Hepatocyte (in vitro differentiated cells): ENCODE results near the gene TMEM63A. TPM values are rescaled to one million over a fixed set of nuclear protein-coding genes. Genes with fewer than 3 reads are reported as not detected.

Source experiments
- DNase-seq: peaks from one replicate; pipeline ENCODE4 v3.0.0-alpha.2; 2016; ENCODE audit warnings: low spot score
- H2AFZ ChIP-seq: fragments of 200-600 bp; sonication (generic); 2 replicates; pipeline ENCODE4 v1.6.0; 2016; ENCODE audit warnings: antibody characterized with exemption, mild to moderate bottlenecking
- H3K27ac ChIP-seq: fragments of 200-600 bp; sonication (generic); 2 replicates; pipeline ENCODE4 v1.5.1; 2016; ENCODE audit warnings: mild to moderate bottlenecking
- H3K27me3 ChIP-seq: fragments of 200-600 bp; sonication (generic); 2 replicates; pipeline ENCODE4 v1.6.1; 2016
- H3K36me3 ChIP-seq: fragments of 200-600 bp; sonication (generic); replicated peaks from 2 replicates; pipeline ENCODE4 v1.5.1; 2016; ENCODE audit warnings: low read depth; ENCODE audit not compliant: insufficient read depth
- H3K4me1 ChIP-seq: fragments of 200-600 bp; sonication (generic); 2 replicates; pipeline ENCODE4 v1.5.1; 2016; ENCODE audit warnings: mild to moderate bottlenecking, moderate library complexity; ENCODE audit not compliant: insufficient read depth
- H3K4me2 ChIP-seq: fragments of 200-600 bp; sonication (generic); 2 replicates; pipeline ENCODE4 v1.6.0; 2016
- H3K4me3 ChIP-seq: fragments of 200-600 bp; sonication (generic); 2 replicates; pipeline ENCODE4 v1.5.1; 2016; ENCODE audit warnings: mild to moderate bottlenecking
- H3K79me2 ChIP-seq: fragments of 200-600 bp; sonication (generic); 2 replicates; pipeline ENCODE4 v1.6.0; 2017; ENCODE audit warnings: mild to moderate bottlenecking
- H3K9me2 ChIP-seq: fragments of 200-600 bp; sonication (generic); replicated peaks from 2 replicates; pipeline ENCODE4 v1.6.0; 2017; ENCODE audit warnings: mild to moderate bottlenecking; ENCODE audit not compliant: insufficient read depth
- H3K9me3 ChIP-seq: fragments of 200-600 bp; sonication (generic); 2 replicates; pipeline ENCODE4 v1.5.1; 2016; ENCODE audit warnings: low read depth, mild to moderate bottlenecking
- H4K20me1 ChIP-seq: fragments of 200-600 bp; sonication (generic); 2 replicates; pipeline ENCODE4 v1.6.0; 2016; ENCODE audit warnings: mild to moderate bottlenecking; ENCODE audit not compliant: insufficient read depth, poor library complexity, severe bottlenecking
- EZH2 ChIP-seq: fragments of 200-600 bp; sonication (generic); IDR thresholded peaks from 2 replicates; pipeline ENCODE4 v1.6.1; 2016; ENCODE audit warnings: antibody characterized with exemption, mild to moderate bottlenecking, borderline replicate concordance
- EZH2phosphoT487 ChIP-seq: fragments of 200-600 bp; sonication (generic); IDR thresholded peaks from one replicate; pipeline ENCODE4 v1.6.1; 2018; ENCODE audit warnings: antibody characterized with exemption, mild to moderate bottlenecking, low read depth, moderate library complexity; ENCODE audit not compliant: unreplicated experiment, severe bottlenecking
- WGBS: methylation state at CpG from one replicate; pipeline ENCODE4 v1.1.6; 2016; ENCODE audit warnings: low lambda C conversion rate; ENCODE audit errors: missing lambda C conversion rate; 5-methylcytosine and 5-hydroxymethylcytosine counted together
- polyA plus RNA-seq: library from polyadenylated mRNA; unstranded; fragments of >200 nt; fragmentation: Nextera tagmentation; extraction: Ambion mirVana; gene quantifications from 2 replicates; pipeline ENCODE4 v1.2.1, GENCODE V29; 2016
- total RNA-seq: library from RNA; depleted of rRNA; stranded (reverse); fragments of >200 nt; gene quantifications from 2 replicates; pipeline ENCODE4 v1.2.3, GENCODE V29; 2014
- TF ChIP-seq, protein P1 (sequence below): fragments of 200-600 bp; sonication (generic); IDR thresholded peaks from 2 replicates; pipeline ENCODE4 v1.5.1; 2016; ENCODE audit warnings: antibody characterized with exemption, mild to moderate bottlenecking; ENCODE audit not compliant: poor library complexity

The TMEM63A gene
- total and polyA plus RNA-seq, 2 experiments from 2014 or later, result 38.8 to 47.5 TPM

DNA sequence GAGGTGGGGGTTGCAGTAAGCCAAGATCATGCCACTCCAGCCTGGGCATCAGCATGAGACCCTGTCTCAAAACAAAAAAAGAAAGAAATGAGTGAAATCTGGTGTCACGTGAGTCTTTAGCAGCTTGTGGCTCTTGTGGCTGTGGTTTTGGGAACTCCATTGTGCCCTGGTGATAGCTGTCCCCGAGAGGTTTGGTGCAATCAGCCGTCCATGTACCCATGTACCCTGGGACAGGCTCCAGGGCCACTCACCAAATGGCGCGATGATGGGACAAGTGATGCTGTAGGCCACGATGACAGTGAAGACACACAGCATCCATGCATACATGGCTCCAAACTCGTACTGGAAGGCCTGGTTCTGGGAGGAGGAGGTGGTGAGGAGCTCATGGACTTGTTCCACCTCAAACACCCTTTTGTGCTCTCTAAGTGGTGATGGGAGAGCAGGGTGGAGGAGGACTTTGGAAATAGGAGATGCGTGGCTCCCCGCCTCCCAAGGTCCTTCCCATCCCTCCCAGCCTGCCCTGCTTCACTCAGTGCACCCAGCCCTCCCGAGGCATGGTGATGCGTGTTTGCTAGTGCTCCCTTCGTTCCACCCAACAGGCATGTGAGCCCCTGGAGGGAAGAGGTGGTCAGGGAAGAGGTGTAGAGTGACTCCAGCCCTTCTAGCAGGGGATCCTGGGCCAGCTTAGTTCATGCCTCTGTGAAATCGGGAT lies 29.6 kb downstream of the TMEM63A start:
- no peaks in the 10 kb centered on the region for H3K9me2 ChIP-seq
- TF ChIP-seq EZH2 (no peak), EZH2phosphoT487 (no peak)
- TF ChIP-seq, protein P1, sequence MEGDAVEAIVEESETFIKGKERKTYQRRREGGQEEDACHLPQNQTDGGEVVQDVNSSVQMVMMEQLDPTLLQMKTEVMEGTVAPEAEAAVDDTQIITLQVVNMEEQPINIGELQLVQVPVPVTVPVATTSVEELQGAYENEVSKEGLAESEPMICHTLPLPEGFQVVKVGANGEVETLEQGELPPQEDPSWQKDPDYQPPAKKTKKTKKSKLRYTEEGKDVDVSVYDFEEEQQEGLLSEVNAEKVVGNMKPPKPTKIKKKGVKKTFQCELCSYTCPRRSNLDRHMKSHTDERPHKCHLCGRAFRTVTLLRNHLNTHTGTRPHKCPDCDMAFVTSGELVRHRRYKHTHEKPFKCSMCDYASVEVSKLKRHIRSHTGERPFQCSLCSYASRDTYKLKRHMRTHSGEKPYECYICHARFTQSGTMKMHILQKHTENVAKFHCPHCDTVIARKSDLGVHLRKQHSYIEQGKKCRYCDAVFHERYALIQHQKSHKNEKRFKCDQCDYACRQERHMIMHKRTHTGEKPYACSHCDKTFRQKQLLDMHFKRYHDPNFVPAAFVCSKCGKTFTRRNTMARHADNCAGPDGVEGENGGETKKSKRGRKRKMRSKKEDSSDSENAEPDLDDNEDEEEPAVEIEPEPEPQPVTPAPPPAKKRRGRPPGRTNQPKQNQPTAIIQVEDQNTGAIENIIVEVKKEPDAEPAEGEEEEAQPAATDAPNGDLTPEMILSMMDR, result no peak
- H2AFZ ChIP-seq, result no peak overlapping the region
- no peaks in the 10 kb centered on the region for H3K79me2 ChIP-seq
- H3K4me2 ChIP-seq, result no peak overlapping the region
- no peaks in the 10 kb centered on the region for H4K20me1 ChIP-seq
- 97% methylated on average over 13 of the region's 13 CpGs for WGBS
- no peaks in the 10 kb centered on the region for H3K9me3 ChIP-seq
- no peak for DNase-seq
- no peaks in the 10 kb centered on the region for H3K4me1 ChIP-seq
- H3K27ac ChIP-seq, result no peak overlapping the region
- H3K36me3 ChIP-seq, result no peaks in the 10 kb centered on the region
- H3K27me3 ChIP-seq, result no peaks in the 10 kb centered on the region
- no peak overlapping the region for H3K4me3 ChIP-seq

DNA sequence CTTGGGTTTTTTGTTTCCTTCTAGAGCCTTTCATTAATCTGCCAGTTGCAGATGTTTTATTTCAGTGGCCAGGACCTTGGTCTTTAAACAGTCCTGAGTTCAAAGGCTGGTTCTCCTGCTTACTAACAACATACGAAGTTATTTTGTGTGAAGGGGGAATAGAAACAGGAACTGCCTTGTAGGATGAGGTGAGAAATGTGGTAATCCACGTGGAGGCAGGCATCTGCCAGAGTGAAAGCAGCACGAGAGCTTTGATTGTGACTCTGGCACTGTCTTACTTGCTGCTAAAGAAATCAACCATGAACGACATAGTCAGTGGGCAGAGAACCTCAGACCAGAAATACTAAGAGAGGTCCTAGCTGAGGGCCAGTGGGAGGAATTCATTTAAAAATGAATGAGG lies 30.4 kb downstream of the TMEM63A start:
- Histone ChIP-seq H3K79me2 (no peaks in the 10 kb centered on the region), H3K9me2 (no peaks in the 10 kb centered on the region), H2AFZ (no peak overlapping the region), H4K20me1 (no peaks in the 10 kb centered on the region), H3K4me1 (no peaks in the 10 kb centered on the region), H3K9me3 (no peaks in the 10 kb centered on the region), H3K4me3 (no peak overlapping the region), H3K27me3 (no peaks in the 10 kb centered on the region), H3K36me3 (no peaks in the 10 kb centered on the region), H3K27ac (no peak overlapping the region), H3K4me2 (no peak overlapping the region)
- 70% methylated on average over 4 of the region's 4 CpGs for WGBS
- DNase-seq, result no peak
- no peak for TF ChIP-seq EZH2
- TF ChIP-seq, protein P1, result no peak
- TF ChIP-seq EZH2phosphoT487, result no peak

DNA sequence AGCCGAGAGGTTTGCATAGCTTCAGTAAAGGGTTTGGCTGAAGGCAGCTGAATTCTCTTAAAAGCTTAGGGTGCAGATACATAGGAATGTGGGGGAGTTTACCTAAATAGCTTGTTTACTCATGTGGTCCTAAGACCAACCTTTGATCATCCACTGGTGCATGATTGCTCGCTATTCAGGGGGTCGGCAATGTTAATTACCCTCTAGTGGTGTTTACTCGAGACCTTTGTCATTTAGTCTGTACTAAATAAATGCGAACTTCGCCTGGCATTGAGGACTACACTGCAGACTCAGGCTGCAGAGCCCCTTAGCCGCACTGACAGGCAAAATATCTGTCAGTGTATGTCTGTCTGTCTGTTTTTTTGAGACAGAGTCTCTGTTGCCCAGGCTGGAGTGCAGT lies 31.8 kb downstream of the TMEM63A start:
- no peaks in the 10 kb centered on the region for H3K79me2 ChIP-seq
- H2AFZ ChIP-seq, result no peak overlapping the region
- no peaks in the 10 kb centered on the region for H3K36me3 ChIP-seq
- no peak overlapping the region for H3K27ac ChIP-seq
- no peak for DNase-seq
- H3K27me3 ChIP-seq, result no peaks in the 10 kb centered on the region
- TF ChIP-seq EZH2, result no peak
- no peak overlapping the region for H3K4me2 ChIP-seq
- no peaks in the 10 kb centered on the region for H3K9me3 ChIP-seq
- H4K20me1 ChIP-seq, result no peaks in the 10 kb centered on the region
- peaks cover 3% of the 10 kb centered on the region for H3K4me1 ChIP-seq
- 98% methylated on average over 7 of the region's 7 CpGs for WGBS
- H3K9me2 ChIP-seq, result no peaks in the 10 kb centered on the region
- no peak overlapping the region for H3K4me3 ChIP-seq

DNA sequence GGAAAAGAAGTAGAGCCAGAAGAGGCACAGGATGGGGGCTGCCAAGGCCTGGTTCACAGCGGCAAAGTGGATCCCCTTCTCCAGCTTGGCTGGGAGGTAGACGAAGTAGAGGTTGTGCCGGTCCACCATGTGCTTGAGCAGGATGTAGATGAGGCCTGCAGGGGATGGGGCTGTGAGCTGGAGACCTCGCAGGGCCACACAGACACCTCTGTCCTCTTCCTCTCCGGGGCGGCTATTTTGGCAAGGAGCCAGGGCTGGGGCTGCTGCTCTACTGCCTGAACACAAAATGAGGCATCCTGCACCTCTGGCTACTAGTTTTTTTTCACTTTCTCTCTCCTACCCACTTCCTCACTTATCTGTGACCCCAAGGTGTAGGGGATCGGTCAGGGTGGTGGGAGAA lies 32.3 kb downstream of the TMEM63A start:
- H3K27me3 ChIP-seq, result no peaks in the 10 kb centered on the region
- H3K9me3 ChIP-seq, result no peaks in the 10 kb centered on the region
- H3K4me1 ChIP-seq, result peaks cover 4% of the 10 kb centered on the region
- H3K27ac ChIP-seq, result no peak overlapping the region
- H3K79me2 ChIP-seq, result no peaks in the 10 kb centered on the region
- H3K36me3 ChIP-seq, result no peaks in the 10 kb centered on the region
- H3K4me2 ChIP-seq, result no peak overlapping the region
- TF ChIP-seq EZH2 (no peak), EZH2phosphoT487 (no peak)
- TF ChIP-seq, protein P1, result no peak
- no peak for DNase-seq
- H3K9me2 ChIP-seq, result no peaks in the 10 kb centered on the region
- no peaks in the 10 kb centered on the region for H4K20me1 ChIP-seq
- H3K4me3 ChIP-seq, result no peak overlapping the region
- H2AFZ ChIP-seq, result no peak overlapping the region
- 77% methylated on average over 7 of the region's 7 CpGs for WGBS
